HG03439 (cell line): ENCODE results near the gene ADARB1.

Experiments
- ATAC-seq: cut with Tn5 transposase; IDR thresholded peaks from one replicate; pipeline ENCODE4 v1.9.1; 2021; ENCODE audit warnings: mild to moderate bottlenecking, moderate library complexity; ENCODE audit not compliant: unreplicated experiment

Gene ADARB1

DNA sequence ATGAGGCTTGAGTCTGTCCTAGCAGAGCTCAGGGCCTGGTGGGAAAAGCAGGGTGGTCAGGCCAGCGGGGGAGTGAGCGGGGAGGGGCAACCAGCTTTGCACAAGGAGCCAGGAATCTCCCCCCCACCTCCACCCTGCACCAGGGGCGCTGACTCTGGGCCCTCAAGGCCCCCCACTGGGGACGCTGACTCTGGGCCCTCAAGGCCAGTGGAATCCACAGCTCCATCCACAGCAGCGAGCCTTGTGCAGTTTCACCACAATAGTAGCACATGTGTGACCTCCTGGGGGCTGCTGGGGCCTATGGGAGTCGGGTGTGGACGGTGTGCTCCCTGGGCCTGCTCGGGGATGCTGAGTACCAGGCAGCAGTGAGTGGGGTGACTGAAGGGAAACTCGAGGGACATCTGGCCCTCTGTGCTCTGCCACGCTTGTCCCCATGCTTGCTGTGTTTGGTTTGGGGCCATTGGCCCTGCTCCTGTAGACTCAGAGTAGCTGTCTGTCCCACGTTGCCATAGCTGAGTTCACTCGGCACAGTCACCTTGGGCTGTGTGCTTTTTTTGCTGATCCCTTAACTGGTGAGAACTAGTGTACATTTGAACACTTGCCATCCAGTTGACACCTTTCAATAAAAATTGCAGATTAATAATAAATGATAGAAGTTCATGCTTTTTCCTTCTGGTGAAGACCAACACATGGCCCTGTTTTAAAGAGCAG, 89.2 kb downstream of the ADARB1 start:
- no peak for ATAC-seq

- no peak for ATAC-seq
Observed at GRCh38 chr21:45164124-45164511, 89.7 kb downstream of the ADARB1 start.

DNA sequence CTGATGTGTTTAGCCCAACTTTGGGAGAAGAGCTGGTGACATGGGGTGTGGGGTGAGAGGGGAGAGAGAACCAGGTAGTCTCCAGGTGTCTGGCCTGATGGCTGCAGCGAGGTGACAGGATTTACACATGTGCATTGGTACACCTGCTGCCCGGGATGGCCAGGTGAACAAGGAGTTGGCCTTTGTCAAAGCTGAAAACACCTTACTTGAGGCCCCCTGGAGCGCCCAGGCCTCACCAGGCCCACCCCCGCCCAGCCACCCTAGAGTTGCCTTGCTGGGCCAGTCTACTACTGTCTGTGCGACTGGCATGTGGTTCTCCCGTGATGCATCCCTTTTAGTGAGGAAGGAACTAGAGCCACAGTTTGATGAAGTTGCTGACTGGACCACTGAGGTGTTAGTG, 90.5 kb downstream of the ADARB1 start:
- ATAC-seq, result no peak

- ATAC-seq, result no peak
Observed at GRCh38 chr21:45166931-45167330, 92.6 kb downstream of the ADARB1 start.

DNA sequence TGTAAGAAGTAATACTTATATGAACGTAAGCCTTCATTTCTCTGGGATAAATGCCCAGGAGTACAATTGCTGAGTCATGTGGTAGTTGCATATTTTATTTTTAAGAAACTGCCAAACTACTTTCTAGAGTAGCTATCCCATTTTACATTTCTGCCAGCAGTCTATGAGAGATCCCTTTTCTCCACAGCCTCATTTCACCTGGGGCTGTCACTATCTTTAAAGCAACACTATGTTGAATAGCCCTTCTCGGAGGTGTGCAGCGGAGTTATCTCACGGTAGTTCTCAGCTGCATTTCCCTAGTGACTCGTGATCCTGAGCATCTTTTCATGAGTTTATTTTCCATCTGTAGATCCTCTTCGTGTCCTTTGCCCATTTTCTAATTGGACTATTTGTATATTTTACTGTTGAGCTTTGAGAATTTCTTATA, 93.4 kb downstream of the ADARB1 start:
- no peak for ATAC-seq

- ATAC-seq, result no peak
Observed at GRCh38 chr21:45168522-45168921, 94.1 kb downstream of the ADARB1 start.

- no peak for ATAC-seq
Observed at GRCh38 chr21:45169001-45169400, 94.6 kb downstream of the ADARB1 start.

- no peak for ATAC-seq
Observed at GRCh38 chr21:45169682-45170081, 95.3 kb downstream of the ADARB1 start.

GRCh38 chr21:45170987-45171386, 96.6 kb downstream of the ADARB1 start:
- ATAC-seq, result no peak

DNA sequence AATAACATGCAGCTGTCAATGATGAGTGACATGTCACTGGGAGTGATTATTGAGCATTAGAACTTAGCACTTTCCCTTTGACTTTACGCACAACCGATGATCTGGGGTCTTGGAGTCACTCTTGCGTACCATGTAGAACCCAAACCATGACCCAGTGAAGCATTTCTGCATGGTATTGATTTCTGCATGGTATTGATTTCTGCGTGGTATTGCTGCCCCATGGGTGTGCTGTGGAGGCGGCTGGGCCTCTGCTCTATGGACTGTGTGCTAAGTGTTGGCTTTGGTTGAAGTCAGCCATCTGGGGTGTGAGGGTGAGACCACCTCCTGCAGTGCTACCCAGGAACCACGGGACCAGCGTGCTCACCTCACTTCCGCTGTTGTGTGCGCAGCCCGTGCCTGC, 98.0 kb downstream of the ADARB1 start:
- ATAC-seq, result no peak

GRCh38 chr21:45175326-45176095, 101.1 kb downstream of the ADARB1 start:
- no peak for ATAC-seq

DNA sequence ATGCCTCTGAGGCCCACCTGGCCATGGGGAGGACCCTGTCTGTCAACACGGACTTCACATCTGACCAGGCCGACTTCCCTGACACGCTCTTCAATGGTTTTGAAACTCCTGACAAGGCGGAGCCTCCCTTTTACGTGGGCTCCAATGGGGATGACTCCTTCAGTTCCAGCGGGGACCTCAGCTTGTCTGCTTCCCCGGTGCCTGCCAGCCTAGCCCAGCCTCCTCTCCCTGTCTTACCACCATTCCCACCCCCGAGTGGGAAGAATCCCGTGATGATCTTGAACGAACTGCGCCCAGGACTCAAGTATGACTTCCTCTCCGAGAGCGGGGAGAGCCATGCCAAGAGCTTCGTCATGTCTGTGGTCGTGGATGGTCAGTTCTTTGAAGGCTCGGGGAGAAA, 101.8 kb downstream of the ADARB1 start:
- ATAC-seq, result no peak

GRCh38 chr21:45177039-45177438, 102.7 kb downstream of the ADARB1 start:
- no peak for ATAC-seq

- ATAC-seq, result no peak
Observed at GRCh38 chr21:45178070-45178608, 103.8 kb downstream of the ADARB1 start.

DNA sequence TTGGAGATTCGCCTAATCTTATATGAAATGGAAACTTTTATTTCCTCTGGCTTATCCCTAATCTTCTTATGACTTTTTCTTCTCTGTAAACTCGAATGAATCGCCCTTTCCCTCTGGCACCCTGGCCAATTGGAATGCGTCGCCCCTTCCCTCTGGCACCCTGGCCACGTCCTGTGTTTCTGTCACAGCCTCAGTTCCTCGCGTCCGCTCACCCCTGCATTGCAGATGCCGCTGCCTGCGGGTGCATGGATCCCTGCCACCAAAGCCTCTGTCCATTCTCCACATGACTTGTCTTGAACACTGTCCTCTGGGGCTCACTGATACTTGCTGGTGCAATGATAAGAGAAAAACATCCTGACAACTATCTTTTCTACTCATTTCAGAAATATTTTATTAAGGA, 104.6 kb downstream of the ADARB1 start:
- no peak for ATAC-seq

- ATAC-seq, result no peak
Observed at GRCh38 chr21:45179568-45180245, 105.3 kb downstream of the ADARB1 start.

- ATAC-seq, result no peak
Observed at GRCh38 chr21:45180246-45180599, 105.8 kb downstream of the ADARB1 start.

- no peak for ATAC-seq
Observed at GRCh38 chr21:45182958-45183357, 108.6 kb downstream of the ADARB1 start.

DNA sequence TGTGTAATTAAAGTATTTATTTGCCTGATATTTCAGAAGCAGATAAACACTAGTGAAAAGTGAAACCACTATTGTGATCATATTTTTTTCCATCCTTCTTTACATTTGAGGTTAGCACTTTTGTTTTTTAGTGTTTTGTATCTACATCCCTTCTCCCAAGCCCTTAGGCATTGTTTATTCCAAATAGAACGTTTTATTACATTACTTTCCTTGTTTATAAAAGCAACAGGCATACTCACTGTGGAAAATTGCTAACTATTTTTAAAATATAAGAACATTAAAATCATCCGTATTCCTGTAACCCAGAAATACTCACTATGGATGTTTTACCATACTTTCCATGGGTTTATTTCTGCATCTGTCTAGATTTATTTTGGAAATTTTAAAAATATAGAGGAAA, 109.5 kb downstream of the ADARB1 start:
- no peak for ATAC-seq

DNA sequence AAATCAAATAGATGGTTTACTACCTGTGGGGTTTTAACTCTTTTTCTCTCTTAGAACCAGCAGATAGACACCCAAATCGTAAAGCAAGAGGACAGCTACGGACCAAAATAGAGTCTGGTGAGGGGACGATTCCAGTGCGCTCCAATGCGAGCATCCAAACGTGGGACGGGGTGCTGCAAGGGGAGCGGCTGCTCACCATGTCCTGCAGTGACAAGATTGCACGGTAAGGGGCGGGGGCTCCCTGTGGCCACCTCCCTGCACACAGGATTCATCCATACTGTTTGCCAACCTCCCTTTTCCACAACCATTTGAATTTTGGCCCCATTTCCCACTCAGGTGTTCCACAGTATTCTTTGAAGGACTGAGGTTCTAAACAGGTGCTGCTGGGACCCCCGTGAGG, 110.5 kb downstream of the ADARB1 start:
- ATAC-seq, result no peak

- no peak for ATAC-seq
Observed at GRCh38 chr21:45186709-45187108, 112.3 kb downstream of the ADARB1 start.

DNA sequence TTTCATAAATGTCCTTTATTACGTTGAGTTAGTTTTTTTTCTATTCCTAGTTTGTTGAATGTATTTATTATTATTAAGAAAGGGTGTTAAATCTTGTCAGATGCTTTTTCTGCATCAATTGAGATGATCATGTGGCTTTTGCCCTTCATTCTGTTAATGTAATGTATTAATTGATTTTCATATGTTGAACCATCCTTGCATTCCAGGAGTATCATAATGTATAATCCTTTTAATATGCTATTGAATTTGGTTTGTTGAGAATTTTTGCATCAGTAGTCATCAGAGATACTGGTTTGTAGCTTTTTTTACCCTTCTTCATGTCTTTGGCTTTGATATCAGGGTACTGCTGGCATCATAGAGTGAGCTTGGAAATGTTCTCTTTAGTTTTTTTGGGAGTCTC, 113.3 kb downstream of the ADARB1 start:
- no peak for ATAC-seq
